Stimulated activated naive CD8-positive, alpha-beta T cell treated with anti-CD3 and anti-CD28 coated beads, Interleukin-15, Interleukin-2, amounts not matched to agents 100 ng/mL and 50 ng/mL, for 24 hours (primary cell): ENCODE data around the gene KATNAL1.

Experiments
- H3K27ac Mint-ChIP-seq: one replicate; pipeline ENCODE4 v1.8.0; 2021; ENCODE audit warnings: mild to moderate bottlenecking, mixed read lengths
- H3K27me3 Mint-ChIP-seq: one replicate; pipeline ENCODE4 v1.8.0; 2021; ENCODE audit warnings: mixed read lengths
- H3K36me3 Mint-ChIP-seq: one replicate; pipeline ENCODE4 v1.8.0; 2021; ENCODE audit warnings: low read depth, mixed read lengths
- H3K4me1 Mint-ChIP-seq: one replicate; pipeline ENCODE4 v1.8.0; 2021; ENCODE audit warnings: low read depth, mixed read lengths
- H3K4me3 Mint-ChIP-seq: one replicate; pipeline ENCODE4 v1.8.0; 2021; ENCODE audit warnings: mild to moderate bottlenecking, mixed read lengths
- H3K9me3 Mint-ChIP-seq: one replicate; pipeline ENCODE4 v1.8.0; 2021; ENCODE audit warnings: mixed read lengths

Gene KATNAL1

DNA sequence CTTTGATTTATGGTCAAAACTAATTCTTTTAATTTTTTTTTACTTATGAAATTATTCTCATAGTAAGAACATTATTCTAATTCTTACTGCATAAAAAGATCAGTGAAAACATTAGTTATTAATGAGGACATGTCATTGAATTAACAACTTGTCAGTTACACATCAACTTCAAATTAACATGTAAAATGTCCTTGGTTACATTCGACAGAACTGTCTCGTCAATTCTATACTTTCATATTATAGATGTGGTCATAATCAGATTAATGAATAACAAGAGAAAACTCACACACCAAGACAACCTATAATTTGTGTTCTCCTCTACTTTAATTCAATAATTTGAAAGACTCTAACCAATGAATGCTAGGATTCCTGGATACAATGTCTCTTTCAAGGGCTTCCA, 66.7 kb downstream of the KATNAL1 start:
- no peak overlapping the region for H3K4me3 Mint-ChIP-seq
- peaks cover 3% of the 10 kb centered on the region for H3K9me3 Mint-ChIP-seq
- no peak overlapping the region for H3K27ac Mint-ChIP-seq

DNA sequence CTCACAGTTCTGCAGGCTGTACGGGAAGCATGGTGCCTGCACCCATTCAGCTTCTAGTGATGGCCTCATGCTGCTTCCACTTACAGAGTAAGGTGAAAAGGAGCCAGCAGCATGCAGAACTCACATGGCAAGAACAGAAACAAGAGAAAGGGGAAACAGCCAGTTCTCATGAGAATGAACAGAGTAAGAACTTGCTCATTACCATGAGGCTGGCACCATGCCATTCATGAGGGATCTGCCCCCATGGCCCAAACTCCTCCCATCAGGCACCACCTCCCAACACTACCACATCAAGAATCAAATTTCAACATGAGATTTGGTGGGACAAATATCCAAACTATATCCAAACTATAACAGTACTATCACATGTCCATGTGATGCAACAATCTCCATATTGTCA, 72.1 kb downstream of the KATNAL1 start:
- Mint-ChIP-seq H3K4me1 (no peaks in the 10 kb centered on the region), H3K4me3 (no peak overlapping the region), H3K27me3 (no peaks in the 10 kb centered on the region), H3K9me3 (no peaks in the 10 kb centered on the region), H3K36me3 (peaks cover 9% of the 10 kb centered on the region), H3K27ac (no peak overlapping the region)

More for the DNA sequence above, 66.7 kb downstream of the KATNAL1 start:
- H3K27me3 Mint-ChIP-seq: no peaks in the 10 kb centered on the region
- peaks cover 15% of the 10 kb centered on the region for H3K36me3 Mint-ChIP-seq
- H3K4me1 Mint-ChIP-seq: no peaks in the 10 kb centered on the region

- Mint-ChIP-seq H3K27ac (no peak overlapping the region), H3K36me3 (peaks cover 6% of the 10 kb centered on the region), H3K4me3 (no peak overlapping the region), H3K9me3 (no peaks in the 10 kb centered on the region), H3K4me1 (no peaks in the 10 kb centered on the region), H3K27me3 (no peaks in the 10 kb centered on the region)
Measured at GRCh38 chr13:30234619-30235162, 72.7 kb downstream of the KATNAL1 start.

- no peak overlapping the region for H3K4me3 Mint-ChIP-seq
- no peaks in the 10 kb centered on the region for H3K27me3 Mint-ChIP-seq
- peaks cover 16% of the 10 kb centered on the region for H3K4me1 Mint-ChIP-seq
- peak overlapping the region; percentile 81 for H3K27ac Mint-ChIP-seq
- H3K9me3 Mint-ChIP-seq: peaks cover 11% of the 10 kb centered on the region
- peaks cover 57% of the 10 kb centered on the region for H3K36me3 Mint-ChIP-seq
Measured at GRCh38 chr13:30224732-30225131, 82.6 kb downstream of the KATNAL1 start.

DNA sequence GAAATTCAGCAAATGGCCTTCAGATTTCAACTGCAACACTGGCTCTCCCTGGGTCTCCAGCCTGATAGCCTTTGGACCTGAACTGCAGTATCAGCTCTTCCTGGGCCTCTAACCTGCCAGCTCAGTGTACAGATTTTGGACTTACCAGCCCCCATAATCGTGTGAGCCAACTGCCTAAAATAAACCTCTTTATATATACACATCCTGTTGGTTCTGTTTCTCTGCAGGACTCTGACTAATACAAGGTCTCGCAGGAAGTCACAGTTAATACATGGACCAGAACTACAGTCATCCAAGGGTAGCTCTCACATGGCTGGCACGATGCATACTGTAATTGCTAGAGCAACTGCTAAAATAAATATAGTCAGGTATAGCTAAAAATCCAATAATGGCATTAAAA, 85.1 kb downstream of the KATNAL1 start:
- Mint-ChIP-seq H3K36me3 (peaks cover 45% of the 10 kb centered on the region), H3K27ac (no peak overlapping the region), H3K4me1 (peaks cover 16% of the 10 kb centered on the region), H3K4me3 (no peak overlapping the region), H3K27me3 (no peaks in the 10 kb centered on the region), H3K9me3 (peaks cover 11% of the 10 kb centered on the region)

- H3K4me3 Mint-ChIP-seq: no peak overlapping the region
- no peaks in the 10 kb centered on the region for H3K4me1 Mint-ChIP-seq
- H3K27ac Mint-ChIP-seq: no peak overlapping the region
- H3K9me3 Mint-ChIP-seq: no peaks in the 10 kb centered on the region
- no peaks in the 10 kb centered on the region for H3K27me3 Mint-ChIP-seq
- peaks cover 2% of the 10 kb centered on the region for H3K36me3 Mint-ChIP-seq
Measured at GRCh38 chr13:30216111-30216510, 91.2 kb downstream of the KATNAL1 start.

GRCh38 chr13:30212256-30212655, 95.1 kb downstream of the KATNAL1 start:
- H3K4me3 Mint-ChIP-seq: no peak overlapping the region
- peaks cover 15% of the 10 kb centered on the region for H3K36me3 Mint-ChIP-seq
- no peaks in the 10 kb centered on the region for H3K27me3 Mint-ChIP-seq
- no peaks in the 10 kb centered on the region for H3K9me3 Mint-ChIP-seq
- H3K4me1 Mint-ChIP-seq: peaks cover 6% of the 10 kb centered on the region
- no peak overlapping the region for H3K27ac Mint-ChIP-seq

DNA sequence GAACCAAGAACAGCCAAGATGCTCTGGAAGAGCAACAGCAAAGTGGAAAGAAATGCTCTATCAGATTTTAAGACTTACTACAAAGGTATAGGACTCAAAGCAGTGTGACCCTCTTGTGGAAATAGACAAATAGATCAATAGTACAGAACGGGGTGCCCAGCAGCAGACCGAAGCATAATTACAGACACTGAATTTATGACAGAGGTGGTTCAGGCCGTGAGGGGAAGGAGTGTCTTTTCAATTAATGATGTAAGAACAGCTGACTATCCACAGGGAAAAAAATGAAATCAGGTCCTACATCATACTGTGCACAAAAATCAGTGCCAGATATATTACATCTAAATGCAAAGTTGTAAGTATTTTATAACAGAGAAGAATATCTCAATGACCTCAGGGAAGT, 95.6 kb downstream of the KATNAL1 start:
- Mint-ChIP-seq H3K9me3 (no peaks in the 10 kb centered on the region), H3K4me3 (no peak overlapping the region), H3K4me1 (peaks cover 6% of the 10 kb centered on the region), H3K27me3 (no peaks in the 10 kb centered on the region), H3K27ac (no peak overlapping the region), H3K36me3 (peaks cover 15% of the 10 kb centered on the region)

DNA sequence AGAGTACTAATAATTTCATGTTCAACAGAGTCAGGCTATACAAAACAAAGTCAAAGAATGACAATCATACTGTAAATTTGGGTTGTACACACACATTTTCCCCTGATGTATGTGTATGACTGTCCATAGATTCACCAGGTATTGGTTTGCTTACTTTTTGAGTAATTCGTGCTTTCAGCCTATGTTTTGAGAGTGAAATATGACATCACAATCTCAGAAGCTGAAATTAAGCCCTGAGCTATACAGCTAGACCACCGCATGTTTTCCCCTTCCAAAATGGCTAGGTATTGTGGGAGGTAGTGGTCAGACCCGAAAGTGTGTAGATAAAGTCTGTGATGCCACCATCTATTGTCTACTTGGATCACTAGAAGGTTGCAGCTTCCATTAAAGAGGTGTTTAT, 102.8 kb downstream of the KATNAL1 start:
- Mint-ChIP-seq H3K27me3 (no peaks in the 10 kb centered on the region), H3K4me1 (peaks cover 18% of the 10 kb centered on the region), H3K4me3 (no peak overlapping the region), H3K36me3 (peaks cover 11% of the 10 kb centered on the region), H3K9me3 (no peaks in the 10 kb centered on the region), H3K27ac (no peak overlapping the region)

GRCh38 chr13:30196025-30196424, 111.3 kb downstream of the KATNAL1 start:
- Mint-ChIP-seq H3K4me1 (no peaks in the 10 kb centered on the region), H3K9me3 (no peaks in the 10 kb centered on the region), H3K27ac (no peak overlapping the region), H3K27me3 (no peaks in the 10 kb centered on the region), H3K4me3 (no peak overlapping the region), H3K36me3 (no peaks in the 10 kb centered on the region)

DNA sequence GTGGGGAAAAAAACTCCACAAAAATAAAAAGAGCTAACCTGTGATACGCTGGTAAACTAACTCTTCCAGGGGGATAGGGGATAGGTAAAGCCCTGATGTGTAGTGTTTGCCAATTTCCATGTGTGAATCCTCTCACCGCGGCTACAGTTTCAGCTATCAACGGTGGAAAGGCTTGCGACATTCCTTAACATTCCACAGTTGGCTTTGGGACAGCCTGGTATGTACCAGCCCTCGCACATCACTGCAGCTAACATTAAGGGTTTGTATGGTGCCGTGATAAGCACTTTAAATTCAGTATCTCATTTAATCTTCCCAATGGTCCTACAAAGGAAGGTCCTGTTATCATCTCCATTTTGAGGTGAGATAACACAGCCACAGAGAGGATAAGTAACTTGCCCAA, 112.4 kb downstream of the KATNAL1 start:
- H3K27ac Mint-ChIP-seq: no peak overlapping the region
- no peaks in the 10 kb centered on the region for H3K36me3 Mint-ChIP-seq
- H3K27me3 Mint-ChIP-seq: no peaks in the 10 kb centered on the region
- H3K4me3 Mint-ChIP-seq: no peak overlapping the region
- H3K9me3 Mint-ChIP-seq: no peaks in the 10 kb centered on the region
- H3K4me1 Mint-ChIP-seq: no peaks in the 10 kb centered on the region

DNA sequence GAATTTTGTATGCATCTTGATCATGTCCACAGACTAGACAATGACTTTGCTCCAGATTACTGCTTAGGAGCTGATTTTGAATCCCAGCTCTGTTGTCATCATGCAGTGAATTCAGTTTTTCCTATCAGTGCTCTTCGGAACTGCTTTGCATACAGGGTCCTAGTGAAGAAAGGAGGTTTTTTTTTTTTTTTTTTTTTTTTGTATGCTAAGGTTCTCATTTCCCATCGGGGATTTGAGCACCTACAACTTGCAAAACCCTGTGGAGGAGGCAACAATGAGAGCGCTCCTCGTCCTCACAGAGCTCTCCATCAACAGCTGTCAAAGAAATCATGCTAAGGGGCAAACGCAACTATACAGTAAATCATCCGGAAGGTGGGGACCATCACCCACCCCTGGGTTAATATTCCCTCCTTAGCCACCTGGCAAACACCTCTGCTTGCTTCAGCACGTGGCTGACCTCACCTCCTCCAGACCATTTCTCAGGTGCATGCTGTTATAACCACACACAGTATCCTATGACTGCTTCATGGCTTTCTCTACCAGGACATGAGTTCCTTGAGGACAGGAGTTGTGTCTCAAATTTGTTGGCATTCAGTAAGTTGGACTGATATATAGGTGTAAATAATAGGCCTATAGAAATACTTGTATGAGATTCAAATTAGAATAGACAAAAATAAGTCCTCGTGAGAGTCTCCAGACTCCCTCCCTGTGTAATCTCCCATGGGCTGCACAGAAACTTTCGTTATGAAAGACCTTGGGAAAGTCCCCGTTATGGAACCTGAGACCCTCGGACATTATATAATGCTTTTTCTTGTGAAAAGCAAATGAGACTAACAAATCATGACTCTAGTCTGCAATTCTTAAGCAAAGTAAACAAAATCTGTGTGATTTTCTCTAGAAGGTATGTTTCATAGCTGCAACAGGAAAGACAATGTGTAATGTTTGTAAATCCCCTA, 113.8 kb downstream of the KATNAL1 start:
- Mint-ChIP-seq H3K4me1 (no peaks in the 10 kb centered on the region), H3K9me3 (no peaks in the 10 kb centered on the region), H3K27ac (no peak overlapping the region), H3K27me3 (no peaks in the 10 kb centered on the region), H3K4me3 (no peak overlapping the region), H3K36me3 (no peaks in the 10 kb centered on the region)

- Mint-ChIP-seq H3K36me3 (no peaks in the 10 kb centered on the region), H3K27ac (no peak overlapping the region), H3K9me3 (no peaks in the 10 kb centered on the region), H3K4me3 (no peak overlapping the region), H3K27me3 (no peaks in the 10 kb centered on the region), H3K4me1 (no peaks in the 10 kb centered on the region)
Measured at GRCh38 chr13:30192320-30193093, 114.8 kb downstream of the KATNAL1 start.

GRCh38 chr13:30191491-30192100, 115.8 kb downstream of the KATNAL1 start:
- Mint-ChIP-seq H3K9me3 (no peaks in the 10 kb centered on the region), H3K4me3 (no peak overlapping the region), H3K27ac (no peak overlapping the region), H3K27me3 (no peaks in the 10 kb centered on the region), H3K36me3 (no peaks in the 10 kb centered on the region), H3K4me1 (no peaks in the 10 kb centered on the region)
